Right ventricle myocardium inferior (tissue), 1 donor: ENCODE results near the gene UIMC1. TPM values are rescaled to one million over a fixed set of nuclear protein-coding genes. Genes with fewer than 3 reads are reported as not detected.
"Not testable (repeated sequence)": the region's sequence is repeated elsewhere in the genome, so short reads cannot be mapped to it uniquely, and the experiment has no call there.

Source experiments
- ATAC-seq: fragments of 200-7000 bp; cut with Tn5 transposase; one replicate; pipeline ENCODE4 v1.9.1; 2020; ENCODE audit warnings: mild to moderate bottlenecking, moderate library complexity
- DNase-seq: peaks from one replicate; pipeline ENCODE4 v3.0.0; 2021; ENCODE audit errors: missing footprints
- intact Hi-C: fragments of 100-400 bp; cut with DNase I; formaldehyde crosslinking; loops from one replicate; pipeline ENCODE4 v1.11.0; 2022
- long read RNA-seq: library from polyadenylated mRNA; unstranded; transcript quantifications from one replicate; pipeline ENCODE4 v2.0.0, GENCODE V29; 2021
- total RNA-seq: library from RNA; stranded (reverse); fragmentation: NEBNext Ultra II Directional; extraction: Animal tissue kit (Norgen Biotek cat#: 25700); gene quantifications from one replicate; pipeline ENCODE4 v1.2.1, GENCODE V29; 2021
- donor health status: DM: no; HTN: yes; CAD: no; lungs with severe emphysema.

The UIMC1 gene
- total RNA-seq = 34.3 TPM
- long read RNA-seq, partial matches to known transcripts = 0 of 16 reads
- long read RNA-seq, other reads (novel, unspliced or antisense) = 12 of 16 reads

DNA sequence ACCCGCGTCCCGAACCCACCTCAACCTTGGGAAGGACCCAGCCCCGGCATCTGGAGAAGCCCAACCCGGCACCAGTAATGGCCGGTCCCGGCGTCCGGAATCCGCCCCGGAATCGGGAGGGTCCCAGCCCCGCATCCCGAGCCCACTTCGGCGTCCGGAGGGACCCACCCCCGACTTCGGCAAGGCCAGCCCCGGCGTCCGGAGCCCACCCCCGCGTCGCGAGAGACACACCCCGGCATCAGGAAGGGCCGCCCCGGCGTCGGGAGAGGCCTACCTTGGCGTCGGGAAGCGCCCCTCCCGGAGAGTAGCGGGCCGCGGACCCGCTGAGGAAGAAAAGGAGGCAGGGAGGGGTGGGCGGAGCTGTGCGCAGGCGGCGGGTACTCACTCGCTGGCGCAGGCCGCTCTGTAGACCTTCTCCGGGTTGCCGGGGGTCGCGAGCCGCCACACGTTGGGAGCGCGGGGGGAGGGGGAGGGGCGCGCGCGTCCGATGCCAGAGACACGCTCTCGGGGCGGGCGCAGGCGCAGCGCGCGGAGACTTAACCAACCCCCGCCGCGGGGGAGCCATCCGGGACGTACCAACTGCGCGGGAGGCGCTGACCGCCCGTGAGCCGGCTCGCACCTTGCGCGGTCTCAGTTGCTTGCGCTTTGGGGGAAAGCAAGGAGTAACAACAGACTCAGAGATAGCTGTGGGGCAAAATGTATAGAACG is at the start of gene UIMC1:
TSS of gene UIMC1 (minus strand) at position 515 of the 708 bp plus-strand sequence. CDS start 24,164 bp downstream, outside the sequence.
- ATAC-seq = peak; percentile 95
- intact Hi-C loops = no loop called here
- DNase-seq = peak; percentile 96

GRCh38 chr5:177049285-177049684 is 42.7 kb upstream of the UIMC1 start:
- ATAC-seq = no peak

DNA sequence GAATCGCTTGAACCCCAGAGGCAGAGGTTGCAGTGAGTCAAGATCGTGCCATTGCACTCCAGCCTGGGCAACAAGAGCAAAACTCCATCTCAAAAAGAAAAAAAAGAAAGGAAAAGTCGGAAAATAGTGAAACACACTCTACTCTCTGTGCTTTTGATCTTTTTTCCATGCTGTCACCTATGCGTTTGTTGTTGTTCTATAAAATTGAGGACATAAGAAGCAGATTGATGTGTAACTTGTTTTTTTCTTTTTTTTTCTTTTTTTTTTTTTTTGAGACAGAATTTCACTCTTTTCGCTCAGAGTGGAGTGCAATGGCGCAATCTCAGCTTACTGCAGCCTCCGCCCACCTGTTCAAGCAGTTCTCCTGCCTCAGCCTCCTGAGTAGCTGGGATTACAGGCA is 42.0 kb upstream of the UIMC1 start:
- DNase-seq, ATAC-seq, intact Hi-C loops: not testable (repeated sequence)

More at GRCh38 chr5:177049285-177049684, 42.7 kb upstream of the UIMC1 start:
- DNase-seq = no peak
- intact Hi-C loops = no loop called here

DNA sequence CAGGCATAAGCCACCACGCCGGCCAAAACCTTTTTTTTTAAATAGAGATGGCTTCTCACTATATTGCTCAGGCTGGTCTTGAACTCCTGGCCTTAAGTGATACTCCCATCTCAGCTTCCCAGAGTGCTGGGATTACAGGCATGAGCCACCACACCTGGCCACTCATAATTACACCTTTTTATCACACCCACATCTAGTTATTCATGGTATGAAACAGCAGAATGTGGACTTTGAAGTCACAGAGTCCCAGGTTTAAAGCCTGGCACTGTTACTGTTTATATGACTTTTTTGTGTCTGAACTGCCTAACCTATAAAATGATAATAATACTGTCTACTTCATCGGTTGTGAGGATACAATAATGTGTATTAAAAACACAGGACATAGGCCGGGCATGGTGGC is 39.1 kb upstream of the UIMC1 start:
- DNase-seq = no peak
- no peak for ATAC-seq
- intact Hi-C loops = no loop called here

DNA sequence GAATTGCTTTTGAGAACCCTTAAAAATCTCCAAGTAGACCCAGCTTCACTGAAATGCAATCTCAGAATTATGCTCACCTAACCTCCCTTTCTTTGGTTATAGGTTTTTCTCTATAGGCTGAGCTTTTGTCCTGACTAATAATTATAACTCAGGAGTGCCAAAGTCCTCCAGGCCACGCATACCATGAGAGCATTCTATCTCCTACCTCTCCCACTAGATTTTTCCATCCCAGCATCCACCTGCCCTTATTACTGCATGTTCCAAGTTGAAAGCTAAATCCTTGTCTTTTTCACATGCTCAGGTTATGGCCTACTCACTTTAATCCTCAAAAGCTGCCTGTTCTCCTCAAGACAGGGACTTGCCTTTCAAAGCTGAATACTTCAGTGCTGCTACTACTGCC is 38.1 kb upstream of the UIMC1 start:
- intact Hi-C loops = no loop called here
- no peak for DNase-seq
- ATAC-seq = no peak

GRCh38 chr5:177043958-177044357 is 37.4 kb upstream of the UIMC1 start:
- DNase-seq (no peak), ATAC-seq (no peak)
- intact Hi-C loops = no loop called here

DNA sequence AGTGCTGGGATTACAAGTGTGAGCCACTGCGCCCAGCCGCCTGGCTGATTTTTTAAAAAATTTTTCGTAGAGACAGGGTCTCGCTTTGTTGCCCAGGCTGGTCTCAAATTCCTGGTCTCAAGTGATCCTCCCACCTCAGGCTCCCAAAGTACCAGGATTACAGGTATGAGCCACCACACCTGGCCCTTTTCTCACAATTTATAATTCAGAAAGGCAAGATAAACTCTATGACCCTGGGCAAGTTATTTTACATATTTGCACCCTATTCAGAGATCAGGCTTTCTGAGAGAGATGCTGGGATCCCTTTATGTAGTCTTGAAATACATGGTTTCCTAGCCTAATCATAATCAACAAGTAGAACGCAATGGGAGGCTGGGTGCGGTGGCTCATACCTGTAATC is 36.5 kb upstream of the UIMC1 start:
- no peak for ATAC-seq
- DNase-seq = no peak
- intact Hi-C loops = no loop called here

DNA sequence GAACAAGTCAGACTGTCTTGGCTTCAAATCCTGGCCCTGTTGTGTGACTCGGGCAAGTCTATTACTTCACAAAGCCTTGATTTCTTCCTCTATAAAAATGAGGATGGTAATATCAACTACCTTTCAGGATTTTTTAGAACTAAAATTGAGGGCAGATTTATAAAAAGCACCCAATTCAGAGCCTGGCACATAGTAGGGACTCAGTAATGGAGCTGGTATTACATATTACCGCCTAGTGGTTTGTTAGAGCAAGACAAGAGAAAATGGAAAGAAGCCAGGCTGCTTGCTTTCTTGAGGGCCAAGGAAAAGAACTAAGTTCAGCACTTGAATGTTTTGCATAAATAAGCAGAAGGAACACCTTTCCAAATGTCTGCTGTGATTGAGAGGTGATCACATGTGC is 35.4 kb upstream of the UIMC1 start:
- intact Hi-C loops = no loop called here
- ATAC-seq (no peak), DNase-seq (no peak)

- ATAC-seq (no peak), DNase-seq (no peak)
- intact Hi-C loops = no loop called here
These were observed 34.3 kb upstream of the UIMC1 start for GRCh38 chr5:177040814-177041420.

DNA sequence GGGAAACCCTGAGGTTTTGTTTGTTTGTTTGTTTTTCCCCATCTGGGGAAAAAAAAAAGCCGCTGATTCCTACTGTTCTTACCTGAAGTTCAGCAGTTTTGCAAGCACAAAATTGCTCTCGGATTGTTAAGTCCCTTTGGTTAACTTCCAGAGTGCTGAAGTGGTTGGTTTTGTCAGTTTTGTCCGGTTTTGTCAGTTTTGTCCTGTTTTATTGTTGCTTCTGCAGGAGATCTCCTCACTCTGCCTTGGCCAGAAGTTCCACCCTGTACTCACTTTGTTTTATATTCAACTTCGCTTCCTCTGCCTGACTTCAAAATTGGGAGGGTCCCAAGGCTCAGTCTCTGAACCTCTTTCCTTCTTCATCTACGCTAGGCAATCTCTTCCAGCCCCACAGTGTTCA is 30.3 kb upstream of the UIMC1 start:
- ATAC-seq = no peak
- intact Hi-C loops = no loop called here
- DNase-seq = no peak

DNA sequence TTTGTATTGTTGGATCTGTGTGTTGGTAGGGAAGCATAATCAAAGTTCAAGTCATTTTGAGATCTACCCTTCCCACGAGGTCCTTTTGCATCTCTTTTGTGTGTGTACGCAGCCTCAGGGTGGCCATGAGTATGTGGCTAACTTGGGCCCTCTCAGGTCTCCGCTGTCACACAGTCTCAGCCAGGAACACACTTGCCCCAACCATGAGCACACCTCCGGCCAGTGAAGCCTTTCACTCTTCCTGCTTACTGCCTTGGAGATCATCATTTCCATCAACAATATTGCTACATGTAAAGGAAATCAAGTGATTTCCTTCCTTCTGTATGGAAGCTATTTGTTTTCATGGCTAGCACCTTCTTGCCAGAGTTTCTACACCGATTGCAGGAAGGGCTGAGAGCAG is 29.9 kb upstream of the UIMC1 start:
- ATAC-seq = no peak
- intact Hi-C loops = no loop called here
- DNase-seq = no peak

DNA sequence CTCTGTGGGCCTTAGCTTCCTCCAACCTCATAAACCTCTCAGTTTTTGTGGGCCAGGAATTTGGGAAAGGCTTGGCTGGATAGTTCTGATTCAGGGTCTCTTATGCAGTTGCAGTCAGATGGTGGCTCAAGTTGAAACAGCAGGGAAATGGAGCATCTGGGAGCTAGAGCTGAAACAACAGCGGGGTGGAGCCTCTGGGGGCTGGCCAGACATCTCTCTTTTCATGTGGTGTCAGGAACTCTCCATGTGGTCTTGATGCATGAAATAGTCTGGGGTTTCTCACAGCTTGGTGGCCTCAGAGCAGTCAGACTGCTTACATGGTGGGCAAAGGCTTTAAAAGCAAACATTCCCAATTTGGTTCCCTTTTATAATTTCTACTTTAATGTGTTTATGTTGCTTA is 29.4 kb upstream of the UIMC1 start:
- intact Hi-C loops = no loop called here

DNA sequence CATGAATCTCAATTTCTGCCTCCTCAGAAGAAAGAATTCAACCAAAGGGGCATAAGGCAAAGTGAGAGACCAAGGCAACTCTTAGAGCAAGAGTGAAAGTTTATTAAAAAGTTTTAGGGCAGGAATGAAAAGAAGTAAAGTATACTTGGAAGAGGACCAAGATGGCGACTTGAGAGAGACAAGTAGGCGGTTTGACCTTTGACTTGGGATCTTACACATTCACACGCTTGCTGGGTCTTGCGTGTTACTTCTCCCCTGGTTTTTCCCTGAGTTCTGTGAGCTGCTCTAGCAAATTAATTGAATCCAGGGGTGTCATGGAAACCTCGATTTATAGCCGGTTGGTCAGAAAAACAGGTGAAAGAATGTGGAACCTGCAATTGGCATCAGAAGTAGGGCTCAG is 22.9 kb upstream of the UIMC1 start:
- ATAC-seq = no peak
- intact Hi-C loops = no loop called here

More for the DNA sequence above, 29.4 kb upstream of the UIMC1 start:
- no peak for DNase-seq
- ATAC-seq = no peak

GRCh38 chr5:177027665-177028064 is 21.1 kb upstream of the UIMC1 start:
- ATAC-seq (no peak), DNase-seq (no peak)
- intact Hi-C loops = no loop called here

More for the DNA sequence above, 22.9 kb upstream of the UIMC1 start:
- no peak for DNase-seq

DNA sequence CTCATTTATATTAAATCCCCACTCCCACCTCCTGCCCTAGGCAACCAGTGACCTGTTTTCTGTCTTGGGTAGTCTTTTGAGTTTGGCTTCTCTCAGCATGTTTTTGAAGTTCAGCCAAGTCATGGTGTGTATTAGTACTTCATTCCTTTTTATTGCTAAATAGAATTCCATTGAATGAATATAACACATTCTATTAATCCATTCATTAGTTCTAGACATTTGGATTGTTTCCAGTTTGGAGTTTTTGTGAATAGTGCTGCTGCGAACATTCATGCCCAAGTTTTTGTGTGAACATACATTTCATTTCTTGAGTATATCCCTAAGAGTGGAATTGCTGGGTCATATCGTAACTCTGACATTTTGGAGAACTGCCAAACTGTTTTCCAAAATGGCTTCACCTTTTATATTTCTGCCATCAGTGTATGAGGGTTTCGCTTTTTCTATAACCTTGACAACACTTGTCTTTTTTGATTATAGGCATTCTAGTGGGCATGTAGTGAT is 18.6 kb upstream of the UIMC1 start:
- DNase-seq (no peak), ATAC-seq (no peak)
- intact Hi-C loops = no loop called here

GRCh38 chr5:177024559-177024958 is 18.0 kb upstream of the UIMC1 start:
- DNase-seq (no peak), ATAC-seq (no peak)
- intact Hi-C loops = no loop called here

DNA sequence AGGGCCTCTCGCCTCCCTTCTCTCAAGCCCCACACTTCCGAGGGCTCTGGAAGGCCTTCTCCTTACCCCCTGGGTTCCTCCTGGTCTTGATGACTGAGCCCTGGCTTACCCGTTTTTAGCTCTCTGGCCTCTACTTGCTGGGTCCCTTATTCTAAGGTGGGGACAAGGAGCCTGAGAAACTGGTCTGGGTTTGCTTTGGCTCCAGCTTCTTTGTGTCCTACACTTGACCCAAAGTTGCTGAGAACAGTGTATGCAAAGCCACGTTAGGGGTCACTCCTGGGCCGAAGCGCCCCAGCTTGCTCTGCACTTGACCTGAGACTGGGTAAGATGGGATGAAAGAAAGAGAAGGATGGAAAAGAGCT is 16.7 kb upstream of the UIMC1 start:
- ATAC-seq (peak; percentile 5), DNase-seq (no peak)
- intact Hi-C loops = no loop called here

- intact Hi-C loops = no loop called here
- peak; percentile 93 for DNase-seq
- peak; percentile 92 for ATAC-seq
These were observed 16.1 kb upstream of the UIMC1 start, which contains the start of gene ZNF346 for GRCh38 chr5:177022386-177023302. TSS of gene ZNF346 (plus strand) at chr5:177022696. CDS start at chr5:177022739, 43 bp downstream.

- intact Hi-C loops = no loop called here
- no peak for DNase-seq
- no peak for ATAC-seq
These were observed 13.5 kb upstream of the UIMC1 start for GRCh38 chr5:177020033-177020432.
